Esophagus muscularis mucosa (tissue), 4 donors: ENCODE measurements around the gene CRY1. TPM values are rescaled to one million over a fixed set of nuclear protein-coding genes. Genes with fewer than 3 reads are reported as not detected.
A peak's percentile ranks its signal among the peaks of the same experiment; 100 is the strongest.
"Not testable (repeated sequence)": the region's sequence is repeated elsewhere in the genome, so short reads cannot be mapped to it uniquely, and the experiment has no call there.

Source experiments
- DNase-seq: peaks from one replicate; pipeline ENCODE4 v3.0.0-alpha.2; 2017; ENCODE audit errors: extremely low spot score
- H3K27ac ChIP-seq, 4 donors: fragments of 200-600 bp; sonication (generic); replicated peaks in 1 of 4; 1 replicate in 3 of 4; 2 replicates in 1 of 4; pipeline ENCODE4 v1.5.1; 2016 to 2019; ENCODE audit warnings: mild to moderate bottlenecking in 1 of 4
- H3K27me3 ChIP-seq, 4 donors: fragments of 200-600 bp; sonication (generic); one replicate each; pipeline versions ENCODE4 v1.5.1 to v1.6.0; 2016 to 2019
- H3K36me3 ChIP-seq, 4 donors: fragments of 200-600 bp; sonication (generic); one replicate each; pipeline ENCODE4 v1.5.1; 2016 to 2019
- H3K4me1 ChIP-seq, 4 donors: fragments of 200-600 bp; sonication (generic); one replicate each; pipeline ENCODE4 v1.5.1; 2016 to 2019
- H3K4me3 ChIP-seq, 4 donors: fragments of 200-600 bp; sonication (generic); 1 replicate in 2 of 4; 2 replicates in 2 of 4; pipeline ENCODE4 v1.5.1; 2016 to 2019; ENCODE audit warnings: mild to moderate bottlenecking in 4 of 4, moderate library complexity in 1 of 4
- H3K9me3 ChIP-seq, 4 donors: fragments of 200-600 bp; sonication (generic); 1 replicate in 3 of 4; 2 replicates in 1 of 4; pipeline ENCODE4 v1.5.1; 2016 to 2019
- CTCF ChIP-seq, 3 experiments: fragments of 200-600 bp in 2 of 3; fragments of 450-650 bp in 1 of 3; sonication (generic) in 2 of 3; IDR thresholded peaks; one replicate each; pipeline ENCODE4 v1.5.1; 2017 to 2019; ENCODE audit warnings: antibody characterized with exemption in 3 of 3, mild to moderate bottlenecking in 2 of 3, moderate library complexity in 1 of 3
- EP300 ChIP-seq: sonication (generic); formaldehyde crosslinking; IDR thresholded peaks from one replicate; pipeline ENCODE4 v1.6.1; 2017; ENCODE audit warnings: antibody characterized with exemption
- POLR2A ChIP-seq: fragments of 450-650 bp; IDR thresholded peaks from one replicate; pipeline ENCODE4 v1.6.1; 2017; ENCODE audit warnings: antibody characterized with exemption, moderate library complexity, mild to moderate bottlenecking, low read depth
- POLR2AphosphoS5 ChIP-seq, 2 donors: sonication (generic); formaldehyde crosslinking; IDR thresholded peaks; one replicate each; pipeline ENCODE4 v1.6.1; 2017; ENCODE audit warnings: antibody characterized with exemption in 2 of 2
- WGBS: methylation state at CpG from one replicate; pipeline ENCODE4 v1.1.5; 2018; 5-methylcytosine and 5-hydroxymethylcytosine counted together
- intact Hi-C: fragments of 100-400 bp; cut with DNase I; formaldehyde crosslinking; loops from one replicate; pipeline ENCODE4 v1.15.1; 2023
- total RNA-seq, 4 donors: library from RNA; depleted of rRNA; stranded (reverse); fragments of >200 nt; gene quantifications; one replicate each; pipeline versions ENCODE4 v1.1.0 to v1.2.1, GENCODE V29; 2016

Gene CRY1
- total RNA-seq, 4 donors from 2014 or later, result 29.1 to 42.9 (median 34.9) TPM

GRCh38 chr12:107118624-107119023 lies 25.3 kb upstream of the CRY1 start:
- no peak for DNase-seq
- TF ChIP-seq POLR2A (no peak), EP300 (no peak), POLR2AphosphoS5 (IDR thresholded peaks at IDR 0.05) (no peak), CTCF (IDR thresholded peaks at IDR 0.05) (no peak)
- H3K27me3 ChIP-seq, result peaks cover 0 to 27% (median 2%) of the 10 kb centered on the region in 4 donors
- intact Hi-C loops, result no loop called here
- 88% methylated on average over 4 of the region's 4 CpGs for WGBS
- no peak overlapping the region for H3K27ac ChIP-seq
- H3K4me1 ChIP-seq, result no peaks in the 10 kb centered on the region
- no peaks in the 10 kb centered on the region for H3K9me3 ChIP-seq
- H3K36me3 ChIP-seq, result no peaks in the 10 kb centered on the region
- no peak overlapping the region for H3K4me3 ChIP-seq

- WGBS, result 95% methylated on average over 2 of the region's 2 CpGs
- H3K4me1 ChIP-seq, result peaks cover 0 to 13% (median 12%) of the 10 kb centered on the region in 4 donors
- TF ChIP-seq POLR2AphosphoS5 (IDR thresholded peaks at IDR 0.05), result no peak
- H3K9me3 ChIP-seq, result no peaks in the 10 kb centered on the region
- H3K27ac ChIP-seq, result no peak overlapping the region
- no peaks in the 10 kb centered on the region for H3K27me3 ChIP-seq
- H3K4me3 ChIP-seq, result no peak overlapping the region
- H3K36me3 ChIP-seq, result no peaks in the 10 kb centered on the region
- DNase-seq, result no peak
- intact Hi-C loops, result no loop called here
Measured at GRCh38 chr12:107115119-107115518, 21.8 kb upstream of the CRY1 start.

- Histone ChIP-seq H3K9me3 (no peaks in the 10 kb centered on the region), H3K27ac (no peak overlapping the region), H3K4me3 (no peak overlapping the region), H3K27me3 (no peaks in the 10 kb centered on the region), H3K36me3 (no peaks in the 10 kb centered on the region), H3K4me1 (peaks cover 0 to 16% (median 14%) of the 10 kb centered on the region in 4 donors)
- TF ChIP-seq POLR2AphosphoS5 (IDR thresholded peaks at IDR 0.05), result no peak
- no peak for TF ChIP-seq CTCF (IDR thresholded peaks at IDR 0.05)
- TF ChIP-seq EP300, result no peak
- no peak for TF ChIP-seq POLR2A
- intact Hi-C loops, result no loop called here
- no peak for DNase-seq
Measured at GRCh38 chr12:107111314-107111713, 18.0 kb upstream of the CRY1 start.

GRCh38 chr12:107109726-107110719 lies 16.7 kb upstream of the CRY1 start:
- peak; percentile 90 for DNase-seq
- Histone ChIP-seq H3K4me3 (peak overlapping the region in 3 of 4 donors; percentile 22 to 36 (median 24)), H3K4me1 (peaks cover 0 to 16% (median 14%) of the 10 kb centered on the region in 4 donors), H3K27ac (no peak overlapping the region), H3K36me3 (no peaks in the 10 kb centered on the region), H3K27me3 (no peaks in the 10 kb centered on the region), H3K9me3 (no peaks in the 10 kb centered on the region)
- TF ChIP-seq CTCF (IDR thresholded peaks at IDR 0.05) (no peak), EP300 (no peak), POLR2AphosphoS5 (IDR thresholded peaks at IDR 0.05) (no peak), POLR2A (no peak)
- intact Hi-C loops, result loop anchor here (10.0 kb wide), 1 partner anchor 725 kb away; no protein-coding TSS in a partner anchor
- WGBS, result 68% methylated on average over 12 of the region's 12 CpGs

GRCh38 chr12:107108995-107109508 lies 15.7 kb upstream of the CRY1 start:
- Histone ChIP-seq H3K9me3 (no peaks in the 10 kb centered on the region), H3K4me1 (peaks cover 0 to 21% (median 18%) of the 10 kb centered on the region in 4 donors), H3K4me3 (no peak overlapping the region), H3K36me3 (no peaks in the 10 kb centered on the region), H3K27me3 (no peaks in the 10 kb centered on the region), H3K27ac (no peak overlapping the region)
- TF ChIP-seq POLR2AphosphoS5 (IDR thresholded peaks at IDR 0.05) (no peak), EP300 (no peak), CTCF (IDR thresholded peaks at IDR 0.05) (no peak), POLR2A (no peak)
- WGBS, result 92% methylated on average over 8 of the region's 8 CpGs
- peak; percentile 45 for DNase-seq
- intact Hi-C loops, result loop anchor here (10.0 kb wide), 1 partner anchor 724 kb away; no protein-coding TSS in a partner anchor

GRCh38 chr12:107108366-107108765 lies 15.0 kb upstream of the CRY1 start:
- H3K27me3 ChIP-seq, H3K27ac ChIP-seq, H3K36me3 ChIP-seq, H3K9me3 ChIP-seq, H3K4me3 ChIP-seq: not testable (repeated sequence)
- intact Hi-C loops, result loop anchor here (10.0 kb wide), 1 partner anchor 724 kb away; no protein-coding TSS in a partner anchor
- peaks cover 0 to 21% (median 18%) of the 10 kb centered on the region in 4 donors for H3K4me1 ChIP-seq
- 89% methylated on average over 1 of the region's 1 CpG for whole genome bisulfite sequencing
- DNase-seq, result peak; percentile 42
